Osteoblast (primary cell): ENCODE measurements around the gene ITGB8. TPM values are rescaled to one million over a fixed set of nuclear protein-coding genes. Genes with fewer than 3 reads are reported as not detected.

Experiments used
- DNase-seq: peaks from one replicate; pipeline ENCODE4 v3.0.0; 2011; ENCODE audit warnings: low spot score, mixed read lengths; ENCODE audit not compliant: insufficient read length; ENCODE audit errors: missing footprints
- H2AFZ ChIP-seq: 2 replicates; pipeline ENCODE4 v1.6.0; 2011; ENCODE audit warnings: mild to moderate bottlenecking, low read length
- H3K27ac ChIP-seq: 2 replicates; pipeline ENCODE4 v1.5.1; 2011; ENCODE audit warnings: mild to moderate bottlenecking, low read depth, low read length, moderate library complexity
- H3K27me3 ChIP-seq: 2 replicates; pipeline ENCODE4 v1.6.0; 2012; ENCODE audit warnings: mild to moderate bottlenecking, control low read depth, inconsistent platforms, low read length, moderate library complexity; ENCODE audit not compliant: insufficient read depth
- H3K36me3 ChIP-seq: 2 replicates; pipeline ENCODE4 v1.5.1; 2011; ENCODE audit warnings: mild to moderate bottlenecking, low read length, control low read depth, moderate library complexity; ENCODE audit not compliant: insufficient read depth
- H3K4me1 ChIP-seq: 2 replicates; pipeline ENCODE4 v1.5.1; 2011; ENCODE audit warnings: mild to moderate bottlenecking, low read length, control low read depth, moderate library complexity; ENCODE audit not compliant: insufficient read depth
- H3K4me2 ChIP-seq: 2 replicates; pipeline ENCODE4 v1.6.0; 2011; ENCODE audit warnings: mild to moderate bottlenecking, low read length; ENCODE audit not compliant: insufficient read depth
- H3K4me3 ChIP-seq: fragments of 200-600 bp; sonication (generic); 3 replicates; pipeline ENCODE4 v1.5.1; 2012; ENCODE audit warnings: mild to moderate bottlenecking, low read length, inconsistent platforms; ENCODE audit not compliant: insufficient read depth
- H3K79me2 ChIP-seq: 2 replicates; pipeline ENCODE4 v1.6.0; 2012; ENCODE audit warnings: mild to moderate bottlenecking, low read length, control low read depth, inconsistent platforms; ENCODE audit not compliant: insufficient read depth
- H3K9me3 ChIP-seq: 2 replicates; pipeline ENCODE4 v1.5.1; 2011; ENCODE audit warnings: low read depth, low read length, control low read depth
- H4K20me1 ChIP-seq: 2 replicates; pipeline ENCODE4 v1.6.0; 2012; ENCODE audit warnings: mild to moderate bottlenecking, low read length, control low read depth; ENCODE audit not compliant: insufficient read depth
- total RNA-seq: library from RNA; depleted of rRNA; stranded (reverse); fragments of >200 nt; gene quantifications from 2 replicates; pipeline ENCODE4 v1.2.3, GENCODE V29; 2012
- TF ChIP-seq, protein P1 (sequence below): IDR thresholded peaks from 2 replicates; pipeline ENCODE4 v1.5.1; 2011; ENCODE audit warnings: mild to moderate bottlenecking, low read depth, low read length, moderate library complexity; ENCODE audit errors: extremely low read depth

ITGB8 gene
- total RNA-seq, 1 donor = 35.1 TPM

DNA sequence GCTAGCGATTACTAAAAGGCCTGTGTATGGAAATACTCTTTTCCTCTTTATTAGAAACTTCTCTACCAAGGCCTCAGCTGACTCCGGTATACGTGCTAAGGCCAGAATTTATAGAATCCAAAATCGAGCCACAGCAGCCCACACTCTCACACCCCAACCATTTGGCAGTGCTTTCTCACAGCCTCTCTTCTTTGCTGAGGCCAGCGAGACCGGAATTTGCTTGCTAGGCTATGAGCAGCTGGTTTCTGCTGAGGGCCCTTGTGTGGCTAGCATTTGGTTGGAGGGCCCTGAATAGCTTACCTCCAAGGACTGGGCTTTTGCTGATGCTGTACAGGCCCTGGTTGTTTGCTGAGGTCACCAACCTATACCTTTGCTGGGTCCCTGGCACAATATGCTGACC, 46.1 kb downstream of the ITGB8 start:
- Histone ChIP-seq H3K9me3 (no peaks in the 10 kb centered on the region), H3K36me3 (no peaks in the 10 kb centered on the region), H2AFZ (no peak overlapping the region), H3K27me3 (no peaks in the 10 kb centered on the region), H3K27ac (no peak overlapping the region), H3K4me3 (no peak overlapping the region), H3K4me2 (no peak overlapping the region), H3K79me2 (no peaks in the 10 kb centered on the region), H3K4me1 (no peaks in the 10 kb centered on the region), H4K20me1 (no peaks in the 10 kb centered on the region)
- no peak for DNase-seq
- TF ChIP-seq, protein P1, sequence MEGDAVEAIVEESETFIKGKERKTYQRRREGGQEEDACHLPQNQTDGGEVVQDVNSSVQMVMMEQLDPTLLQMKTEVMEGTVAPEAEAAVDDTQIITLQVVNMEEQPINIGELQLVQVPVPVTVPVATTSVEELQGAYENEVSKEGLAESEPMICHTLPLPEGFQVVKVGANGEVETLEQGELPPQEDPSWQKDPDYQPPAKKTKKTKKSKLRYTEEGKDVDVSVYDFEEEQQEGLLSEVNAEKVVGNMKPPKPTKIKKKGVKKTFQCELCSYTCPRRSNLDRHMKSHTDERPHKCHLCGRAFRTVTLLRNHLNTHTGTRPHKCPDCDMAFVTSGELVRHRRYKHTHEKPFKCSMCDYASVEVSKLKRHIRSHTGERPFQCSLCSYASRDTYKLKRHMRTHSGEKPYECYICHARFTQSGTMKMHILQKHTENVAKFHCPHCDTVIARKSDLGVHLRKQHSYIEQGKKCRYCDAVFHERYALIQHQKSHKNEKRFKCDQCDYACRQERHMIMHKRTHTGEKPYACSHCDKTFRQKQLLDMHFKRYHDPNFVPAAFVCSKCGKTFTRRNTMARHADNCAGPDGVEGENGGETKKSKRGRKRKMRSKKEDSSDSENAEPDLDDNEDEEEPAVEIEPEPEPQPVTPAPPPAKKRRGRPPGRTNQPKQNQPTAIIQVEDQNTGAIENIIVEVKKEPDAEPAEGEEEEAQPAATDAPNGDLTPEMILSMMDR = no peak

DNA sequence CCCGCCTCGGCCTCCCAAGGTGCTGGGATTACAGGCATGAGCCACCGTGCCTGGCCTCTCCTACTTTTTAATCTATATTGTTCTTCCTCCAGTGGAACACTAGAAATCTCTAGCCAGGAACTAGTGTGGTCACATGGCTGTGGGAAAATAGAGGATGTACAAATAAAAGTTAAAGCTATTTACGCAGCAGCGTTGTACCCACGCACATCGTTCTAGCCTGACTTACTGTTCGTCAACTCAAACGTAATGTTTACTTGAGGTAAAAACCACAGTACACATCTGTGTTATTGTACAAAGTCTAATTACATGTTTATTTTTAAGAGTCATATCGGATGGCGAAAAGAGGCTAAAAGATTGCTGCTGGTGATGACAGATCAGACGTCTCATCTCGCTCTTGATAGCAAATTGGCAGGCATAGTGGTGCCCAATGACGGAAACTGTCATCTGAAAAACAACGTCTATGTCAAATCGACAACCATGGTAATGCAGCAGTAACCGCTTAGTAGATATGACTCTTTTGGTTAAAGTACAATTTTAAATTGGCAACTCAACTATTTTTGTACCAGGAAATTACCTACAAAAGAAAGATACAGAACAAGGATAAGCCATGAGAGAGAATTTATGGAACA, 50.8 kb downstream of the ITGB8 start:
- H4K20me1 ChIP-seq = no peaks in the 10 kb centered on the region
- peaks cover 10% of the 10 kb centered on the region for H3K4me1 ChIP-seq
- no peaks in the 10 kb centered on the region for H3K27me3 ChIP-seq
- H3K9me3 ChIP-seq = no peaks in the 10 kb centered on the region
- H3K36me3 ChIP-seq = no peaks in the 10 kb centered on the region
- H3K4me2 ChIP-seq = no peak overlapping the region
- H3K4me3 ChIP-seq = no peak overlapping the region
- no peaks in the 10 kb centered on the region for H3K79me2 ChIP-seq
- H3K27ac ChIP-seq = no peak overlapping the region
- TF ChIP-seq, protein P1 = no peak
- DNase-seq = no peak
- no peak overlapping the region for H2AFZ ChIP-seq

DNA sequence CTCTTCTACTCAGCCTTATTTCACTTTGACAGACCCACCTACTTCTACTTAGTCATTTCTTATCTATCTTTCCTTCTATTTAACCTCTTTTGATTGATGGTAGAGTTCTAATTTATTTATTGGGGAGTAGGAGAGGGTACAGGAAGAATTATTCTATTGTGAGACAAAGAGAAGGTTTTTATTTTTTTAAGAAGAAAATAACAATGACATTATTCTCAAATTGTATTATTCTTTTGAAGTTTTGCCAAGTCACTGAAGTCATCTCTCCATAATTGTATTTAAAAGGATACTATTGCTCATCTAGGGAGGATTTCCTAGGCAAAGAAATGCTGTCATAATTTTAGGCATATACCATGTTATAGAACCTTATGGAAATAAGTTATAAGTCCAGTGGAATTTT, 52.7 kb downstream of the ITGB8 start:
- no peaks in the 10 kb centered on the region for H4K20me1 ChIP-seq
- peaks cover 10% of the 10 kb centered on the region for H3K4me1 ChIP-seq
- no peaks in the 10 kb centered on the region for H3K79me2 ChIP-seq
- no peak overlapping the region for H3K4me2 ChIP-seq
- H3K9me3 ChIP-seq = no peaks in the 10 kb centered on the region
- H3K36me3 ChIP-seq = no peaks in the 10 kb centered on the region
- H3K4me3 ChIP-seq = no peak overlapping the region
- no peak for DNase-seq
- H3K27me3 ChIP-seq = no peaks in the 10 kb centered on the region
- TF ChIP-seq, protein P1 = no peak
- H2AFZ ChIP-seq = no peak overlapping the region
- no peak overlapping the region for H3K27ac ChIP-seq

DNA sequence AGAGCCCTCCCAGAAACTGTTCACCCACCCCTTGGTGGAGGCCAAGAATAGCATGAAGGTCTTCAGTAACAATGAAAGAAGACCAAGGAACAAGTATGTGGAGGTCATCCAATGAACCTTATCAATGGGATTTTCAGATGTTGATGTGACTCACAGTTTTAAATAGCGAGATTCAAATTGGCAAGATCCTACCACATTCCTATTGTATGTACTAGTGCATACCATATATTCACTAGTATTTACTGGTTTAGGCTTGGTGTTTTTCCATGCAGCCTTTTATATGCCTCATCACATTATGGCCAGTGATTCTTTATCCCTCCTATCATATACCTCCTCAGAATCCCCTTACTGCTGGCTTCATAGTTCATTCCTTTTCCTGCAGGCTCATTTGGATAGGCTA, 54.4 kb downstream of the ITGB8 start:
- no peak overlapping the region for H2AFZ ChIP-seq

More for the DNA sequence above, 54.4 kb downstream of the ITGB8 start:
- DNase-seq = peak; percentile 66
- no peak overlapping the region for H3K4me3 ChIP-seq
- H4K20me1 ChIP-seq = no peaks in the 10 kb centered on the region
- TF ChIP-seq, protein P1 = no peak
- no peak overlapping the region for H3K27ac ChIP-seq
- peaks cover 10% of the 10 kb centered on the region for H3K4me1 ChIP-seq
- no peaks in the 10 kb centered on the region for H3K36me3 ChIP-seq
- H3K4me2 ChIP-seq = peak overlapping the region; percentile 2
- no peaks in the 10 kb centered on the region for H3K9me3 ChIP-seq
- no peaks in the 10 kb centered on the region for H3K27me3 ChIP-seq
- H3K79me2 ChIP-seq = no peaks in the 10 kb centered on the region
